Central memory CD8-positive, alpha-beta T cell (primary cell): ENCODE data around the gene ENDOG.
"Not testable (repeated sequence)": the region's sequence is repeated elsewhere in the genome, so short reads cannot be mapped to it uniquely, and the experiment has no call there.

Source experiments
- ATAC-seq: fragments of 150-1000 bp; cut with Tn5 transposase; replicated peaks from 2 replicates; pipeline ENCODE4 v1.10.0; 2022; ENCODE audit warnings: mild to moderate bottlenecking, moderate FRiP score, moderate number of reproducible peaks; ENCODE audit not compliant: poor library complexity, severe bottlenecking; ENCODE audit errors: extremely low read depth
- DNase-seq, 2 donors: peaks; one replicate each; pipeline ENCODE4 v3.0.0; 2021; ENCODE audit warnings: low spot score in 2 of 2
- H3K27ac Mint-ChIP-seq: one replicate; pipeline ENCODE4 v1.8.0; 2022; ENCODE audit warnings: low read depth, mild to moderate bottlenecking, moderate library complexity, mixed read lengths
- H3K27me3 Mint-ChIP-seq: one replicate; pipeline ENCODE4 v1.8.0; 2022; ENCODE audit warnings: mixed read lengths
- H3K36me3 Mint-ChIP-seq: one replicate; pipeline ENCODE4 v1.8.0; 2022; ENCODE audit warnings: mild to moderate bottlenecking, moderate library complexity, mixed read lengths; ENCODE audit not compliant: insufficient read depth
- H3K4me1 Mint-ChIP-seq: one replicate; pipeline ENCODE4 v1.8.0; 2022; ENCODE audit warnings: mixed read lengths
- H3K4me3 Mint-ChIP-seq: one replicate; pipeline ENCODE4 v1.8.0; 2022; ENCODE audit warnings: mild to moderate bottlenecking, moderate library complexity, mixed read lengths
- H3K9me3 Mint-ChIP-seq: one replicate; pipeline ENCODE4 v1.8.0; 2022; ENCODE audit warnings: mixed read lengths

ENDOG gene

DNA sequence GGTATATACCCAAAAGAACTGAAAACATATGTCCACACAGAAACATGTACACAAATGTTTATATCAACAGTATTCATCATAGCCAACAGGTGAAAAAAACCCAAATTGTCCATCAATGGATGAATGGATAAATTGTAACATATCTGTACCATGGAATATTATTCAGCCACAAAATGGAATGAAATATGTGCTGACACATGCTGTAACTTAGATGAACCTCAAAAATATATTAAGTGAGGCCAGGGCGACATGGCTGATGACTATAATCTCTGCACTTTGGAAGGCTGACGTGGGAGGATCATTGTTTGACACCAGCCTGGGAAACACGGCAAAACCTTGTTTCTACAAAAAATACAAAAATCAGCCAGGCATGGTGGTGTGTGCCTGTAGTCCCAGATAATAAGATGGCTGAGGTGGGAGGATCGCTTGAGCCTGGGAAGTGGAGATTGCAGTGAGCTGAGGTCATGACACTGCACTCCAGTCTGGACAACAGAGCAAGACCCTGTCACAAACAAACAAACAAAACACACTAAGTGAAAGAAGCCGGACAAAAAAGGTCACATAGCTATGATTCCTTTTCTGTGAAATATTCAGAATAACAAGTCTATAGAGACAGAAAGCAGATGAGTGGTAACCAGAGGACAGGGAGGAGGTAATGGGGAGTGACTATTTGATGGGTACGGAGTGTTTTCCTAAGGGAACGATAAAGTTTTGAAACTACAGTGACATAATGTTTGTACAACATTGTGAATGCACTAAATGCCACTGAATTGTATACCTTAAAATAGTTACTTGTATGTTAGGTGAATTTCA, 52.0 kb downstream of the ENDOG start:
- Mint-ChIP-seq H3K4me3 (no peak overlapping the region), H3K27me3 (no peaks in the 10 kb centered on the region), H3K27ac (no peak overlapping the region), H3K36me3 (peaks cover 6% of the 10 kb centered on the region), H3K9me3 (no peaks in the 10 kb centered on the region), H3K4me1 (no peaks in the 10 kb centered on the region)
- no peak for ATAC-seq
- no peak for DNase-seq

DNA sequence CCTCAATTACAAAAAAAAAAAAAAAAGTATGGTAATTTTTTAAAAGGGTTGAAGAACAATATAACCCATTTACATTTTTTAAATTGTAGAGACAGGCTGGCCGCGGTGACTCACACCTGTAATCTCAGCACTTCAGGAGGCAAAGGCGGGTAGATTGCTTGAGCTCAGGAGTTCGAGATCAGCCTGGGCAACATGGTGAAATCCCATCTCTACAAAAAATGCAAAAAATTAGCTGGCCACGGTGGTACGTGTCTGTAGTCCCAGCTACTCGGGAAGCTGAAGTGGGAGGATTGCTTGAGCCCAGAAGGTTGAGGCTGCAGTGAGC, 52.6 kb downstream of the ENDOG start:
- ATAC-seq, DNase-seq, H3K36me3 Mint-ChIP-seq, H3K27ac Mint-ChIP-seq, H3K4me1 Mint-ChIP-seq, H3K4me3 Mint-ChIP-seq, H3K27me3 Mint-ChIP-seq, H3K9me3 Mint-ChIP-seq: not testable (repeated sequence)
